Stimulated activated naive CD8-positive, alpha-beta T cell treated with anti-CD3 and anti-CD28 coated beads, Interleukin-15, amount 100 ng/mL, for 72 hours (primary cell): ENCODE measurements around the gene KBTBD3.

Experiments used
- ATAC-seq: fragments of 150-1000 bp; cut with Tn5 transposase; 2 replicates; pipeline ENCODE4 v1.10.0; 2021; ENCODE audit warnings: mild to moderate bottlenecking, moderate library complexity
- DNase-seq, 2 donors: peaks; one replicate each; pipeline ENCODE4 v3.0.0; 2021 to 2022
- H3K27ac Mint-ChIP-seq, 2 donors: one replicate each; pipeline ENCODE4 v1.8.0; 2022; ENCODE audit warnings: mild to moderate bottlenecking in 2 of 2, mixed read lengths in 2 of 2, moderate library complexity in 2 of 2
- H3K27me3 Mint-ChIP-seq: one replicate; pipeline ENCODE4 v1.8.0; 2022; ENCODE audit warnings: mixed read lengths
- H3K4me1 Mint-ChIP-seq: one replicate; pipeline ENCODE4 v1.8.0; 2022; ENCODE audit warnings: mild to moderate bottlenecking, mixed read lengths
- H3K4me3 Mint-ChIP-seq, 2 donors: one replicate each; pipeline ENCODE4 v1.8.0; 2022; ENCODE audit warnings: mild to moderate bottlenecking in 2 of 2, mixed read lengths in 2 of 2, moderate library complexity in 1 of 2
- H3K9me3 Mint-ChIP-seq, 2 donors: one replicate each; pipeline ENCODE4 v1.8.0; 2022; ENCODE audit warnings: mixed read lengths in 2 of 2

The KBTBD3 gene

GRCh38 chr11:106076919-106077608 is at the start of gene KBTBD3:
TSS of gene KBTBD3 (minus strand) at chr11:106077347. CDS start at chr11:106059097, 18,250 bp downstream.
- Mint-ChIP-seq H3K27ac (peak within 1 kb of the TSS; percentile 97 to 99), H3K27me3 (no peaks in the 10 kb centered on the region), H3K4me1 (peaks cover 49% of the 10 kb centered on the region), H3K9me3 (no peaks in the 10 kb centered on the region), H3K4me3 (peak within 1 kb of the TSS; percentile 96 to 97)
- peak; percentile 97 to 99 for DNase-seq
- peak; percentile 97 for ATAC-seq

GRCh38 chr11:106121570-106122320 is 44.6 kb upstream of the KBTBD3 start:
- no peak for DNase-seq
- ATAC-seq, result no peak
- H3K27me3 Mint-ChIP-seq, result peaks cover 13% of the 10 kb centered on the region
- no peak overlapping the region for H3K4me3 Mint-ChIP-seq
- H3K27ac Mint-ChIP-seq, result no peak overlapping the region
- H3K4me1 Mint-ChIP-seq, result no peaks in the 10 kb centered on the region
- H3K9me3 Mint-ChIP-seq, result no peaks in the 10 kb centered on the region

GRCh38 chr11:106105986-106106385 is 28.8 kb upstream of the KBTBD3 start:
- no peaks in the 10 kb centered on the region for H3K27me3 Mint-ChIP-seq
- no peak overlapping the region for H3K27ac Mint-ChIP-seq
- DNase-seq (no peak), ATAC-seq (no peak)
- H3K9me3 Mint-ChIP-seq, result no peaks in the 10 kb centered on the region
- no peak overlapping the region for H3K4me3 Mint-ChIP-seq
- no peaks in the 10 kb centered on the region for H3K4me1 Mint-ChIP-seq

- no peak for ATAC-seq
- Mint-ChIP-seq H3K4me1 (no peaks in the 10 kb centered on the region), H3K9me3 (no peaks in the 10 kb centered on the region), H3K27ac (peak overlapping the region in 1 of 2 donors; percentile 47), H3K27me3 (no peaks in the 10 kb centered on the region), H3K4me3 (no peak overlapping the region)
- no peak for DNase-seq
Observed at GRCh38 chr11:106101819-106102218, 24.7 kb upstream of the KBTBD3 start.

GRCh38 chr11:106101370-106101769 is 24.2 kb upstream of the KBTBD3 start:
- no peaks in the 10 kb centered on the region for H3K4me1 Mint-ChIP-seq
- no peaks in the 10 kb centered on the region for H3K9me3 Mint-ChIP-seq
- H3K4me3 Mint-ChIP-seq, result no peak overlapping the region
- no peak overlapping the region for H3K27ac Mint-ChIP-seq
- no peak for ATAC-seq
- DNase-seq, result no peak
- no peaks in the 10 kb centered on the region for H3K27me3 Mint-ChIP-seq

GRCh38 chr11:106098893-106099553 is 21.9 kb upstream of the KBTBD3 start:
- no peaks in the 10 kb centered on the region for H3K27me3 Mint-ChIP-seq
- DNase-seq, result no peak

GRCh38 chr11:106092446-106092845 is 15.3 kb upstream of the KBTBD3 start:
- Mint-ChIP-seq H3K4me3 (no peak overlapping the region), H3K9me3 (no peaks in the 10 kb centered on the region), H3K4me1 (peaks cover 39% of the 10 kb centered on the region), H3K27me3 (no peaks in the 10 kb centered on the region), H3K27ac (peak overlapping the region; percentile 71 to 95)
- ATAC-seq, result no peak
- DNase-seq, result no peak

More at GRCh38 chr11:106098893-106099553, 21.9 kb upstream of the KBTBD3 start:
- ATAC-seq, result no peak
- H3K9me3 Mint-ChIP-seq, result no peaks in the 10 kb centered on the region
- no peaks in the 10 kb centered on the region for H3K4me1 Mint-ChIP-seq
- no peak overlapping the region for H3K27ac Mint-ChIP-seq
- H3K4me3 Mint-ChIP-seq, result no peak overlapping the region

GRCh38 chr11:106091480-106092123 is 14.5 kb upstream of the KBTBD3 start:
- H3K27me3 Mint-ChIP-seq, result no peaks in the 10 kb centered on the region
- peak; percentile 17 to 35 for DNase-seq
- peak overlapping the region in 1 of 2 donors; percentile 42 for H3K4me3 Mint-ChIP-seq
- H3K27ac Mint-ChIP-seq, result peak overlapping the region; percentile 71 to 95
- H3K4me1 Mint-ChIP-seq, result peaks cover 44% of the 10 kb centered on the region
- no peaks in the 10 kb centered on the region for H3K9me3 Mint-ChIP-seq
- peak; percentile 99 for ATAC-seq

- no peak overlapping the region for H3K4me3 Mint-ChIP-seq
- DNase-seq (no peak), ATAC-seq (no peak)
- no peaks in the 10 kb centered on the region for H3K9me3 Mint-ChIP-seq
- H3K27me3 Mint-ChIP-seq, result no peaks in the 10 kb centered on the region
- H3K27ac Mint-ChIP-seq, result peak overlapping the region in 1 of 2 donors; percentile 43
- peaks cover 60% of the 10 kb centered on the region for H3K4me1 Mint-ChIP-seq
Observed at GRCh38 chr11:106088896-106089295, 11.7 kb upstream of the KBTBD3 start.

GRCh38 chr11:106087815-106088435 is 10.8 kb upstream of the KBTBD3 start:
- Mint-ChIP-seq H3K4me3 (no peak overlapping the region), H3K27ac (peak overlapping the region in 1 of 2 donors; percentile 16), H3K4me1 (peaks cover 62% of the 10 kb centered on the region), H3K27me3 (no peaks in the 10 kb centered on the region), H3K9me3 (no peaks in the 10 kb centered on the region)
- no peak for ATAC-seq
- DNase-seq, result peak; percentile 26 to 31

GRCh38 chr11:106086850-106087249 is 9.7 kb upstream of the KBTBD3 start:
- ATAC-seq (no peak), DNase-seq (no peak)
- H3K4me1 Mint-ChIP-seq, result peaks cover 58% of the 10 kb centered on the region
- H3K9me3 Mint-ChIP-seq, result no peaks in the 10 kb centered on the region
- no peaks in the 10 kb centered on the region for H3K27me3 Mint-ChIP-seq
- no peak overlapping the region for H3K27ac Mint-ChIP-seq
- H3K4me3 Mint-ChIP-seq, result no peak overlapping the region

- no peaks in the 10 kb centered on the region for H3K27me3 Mint-ChIP-seq
- peaks cover 58% of the 10 kb centered on the region for H3K4me1 Mint-ChIP-seq
- H3K9me3 Mint-ChIP-seq, result no peaks in the 10 kb centered on the region
- no peak overlapping the region for H3K27ac Mint-ChIP-seq
- DNase-seq (no peak), ATAC-seq (no peak)
- H3K4me3 Mint-ChIP-seq, result no peak overlapping the region
Observed at GRCh38 chr11:106086135-106086534, 9.0 kb upstream of the KBTBD3 start.

GRCh38 chr11:106082096-106082495 is 4.9 kb upstream of the KBTBD3 start:
- H3K27ac Mint-ChIP-seq, result no peak overlapping the region
- no peak for ATAC-seq
- no peaks in the 10 kb centered on the region for H3K9me3 Mint-ChIP-seq
- H3K4me3 Mint-ChIP-seq, result peak overlapping the region in 1 of 2 donors; percentile 16
- DNase-seq, result no peak
- H3K4me1 Mint-ChIP-seq, result peaks cover 55% of the 10 kb centered on the region
- no peaks in the 10 kb centered on the region for H3K27me3 Mint-ChIP-seq

GRCh38 chr11:106077609-106078455 is 685 bp upstream of the KBTBD3 start, which contains the start of gene AASDHPPT:
TSS of gene AASDHPPT (plus strand) at chr11:106077662. CDS start at chr11:106077711, 49 bp downstream.
- ATAC-seq (peak; percentile 32), DNase-seq (no peak)
- H3K4me1 Mint-ChIP-seq, result peaks cover 53% of the 10 kb centered on the region

More at GRCh38 chr11:106077609-106078455, 685 bp upstream of the KBTBD3 start, which contains the start of gene AASDHPPT:
- Mint-ChIP-seq H3K9me3 (no peaks in the 10 kb centered on the region), H3K27me3 (no peaks in the 10 kb centered on the region), H3K27ac (peak within 1 kb of the TSS; percentile 97 to 99), H3K4me3 (peak within 1 kb of the TSS; percentile 96 to 97)
